ENCODE results near the gene BHLHE41.

The BHLHE41 gene

DNA sequence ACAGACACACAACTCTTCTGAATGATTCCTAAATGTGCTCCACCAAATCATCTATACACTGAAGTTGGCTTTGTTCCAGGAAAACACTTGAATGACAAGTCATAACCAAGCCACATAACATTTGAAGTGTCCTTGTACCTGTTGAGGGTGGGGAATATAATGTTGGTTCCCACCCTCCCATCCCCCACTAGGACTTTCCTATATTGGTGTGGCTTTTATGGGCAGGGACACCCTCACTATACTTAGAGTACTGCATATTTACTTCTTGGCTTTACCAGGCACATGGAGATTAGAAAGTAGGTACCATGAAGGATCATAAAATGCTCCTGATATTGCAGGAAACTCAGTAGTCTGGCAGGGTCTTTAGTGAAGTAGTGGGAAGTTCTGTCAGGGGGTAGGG is 9.7 kb upstream of the BHLHE41 start:
- no peak for DNase-seq (ENCODE audit: low read depth)

DNA sequence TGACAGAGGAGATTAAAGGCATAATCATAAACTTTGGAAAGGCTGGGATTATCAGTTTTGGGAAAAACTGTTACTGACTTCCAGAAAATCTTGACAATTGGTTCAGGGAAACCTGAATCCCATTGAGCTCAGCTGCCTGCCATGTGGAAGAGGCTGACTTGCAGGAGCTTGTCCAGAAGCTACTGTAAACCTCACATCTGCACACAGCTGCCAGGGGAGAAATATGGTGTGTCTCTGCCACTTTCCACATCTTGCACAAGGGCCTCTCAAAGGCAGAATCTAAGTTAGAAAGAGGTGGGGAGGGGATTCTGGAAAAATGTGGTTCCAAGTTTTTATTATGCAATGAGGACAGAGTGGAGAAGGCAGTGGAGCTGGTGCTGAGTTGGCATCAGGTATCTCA is 8.7 kb upstream of the BHLHE41 start:
- no peak for DNase-seq (ENCODE audit: low read depth)

DNA sequence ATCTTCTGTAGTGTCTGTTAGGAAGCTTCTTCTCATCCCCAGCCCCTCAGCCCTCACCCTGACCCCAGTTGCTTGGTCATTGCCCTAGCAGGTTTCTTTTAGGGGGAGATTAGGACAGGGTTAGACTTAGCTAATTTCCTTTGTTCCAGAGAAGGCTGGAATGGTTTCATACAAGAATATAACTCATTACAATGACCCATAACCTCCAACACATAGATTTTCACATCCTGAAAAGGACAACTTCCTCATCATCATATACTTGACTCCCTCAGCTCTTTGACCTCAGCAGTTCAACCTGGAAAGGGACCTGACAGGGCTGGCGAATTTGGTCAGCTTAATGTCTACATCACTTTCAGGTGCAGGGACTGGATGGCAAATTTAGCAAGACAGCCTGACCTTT is 8.0 kb upstream of the BHLHE41 start:
- DNase-seq (ENCODE audit: low read depth): no peak

DNA sequence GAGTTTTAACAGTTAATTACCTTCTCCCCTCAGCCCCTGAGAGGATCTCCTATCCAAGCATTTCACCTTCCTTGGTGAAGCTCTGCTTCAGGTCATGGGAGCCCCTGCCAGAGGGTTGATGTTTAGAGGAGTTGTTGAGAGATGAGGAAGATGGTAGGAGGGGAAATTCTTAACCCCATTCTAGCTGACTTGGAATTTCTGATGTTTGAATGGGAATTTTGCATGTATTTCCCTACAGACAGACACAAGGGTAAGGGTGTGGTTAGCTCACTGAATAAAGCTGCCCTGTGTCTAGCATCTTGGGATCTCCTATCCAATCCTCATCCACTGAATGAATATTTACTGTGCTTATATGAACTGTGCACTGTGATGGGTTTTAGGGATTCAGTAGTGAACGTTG is 7.1 kb upstream of the BHLHE41 start:
- no peak for DNase-seq (ENCODE audit: low read depth)

DNA sequence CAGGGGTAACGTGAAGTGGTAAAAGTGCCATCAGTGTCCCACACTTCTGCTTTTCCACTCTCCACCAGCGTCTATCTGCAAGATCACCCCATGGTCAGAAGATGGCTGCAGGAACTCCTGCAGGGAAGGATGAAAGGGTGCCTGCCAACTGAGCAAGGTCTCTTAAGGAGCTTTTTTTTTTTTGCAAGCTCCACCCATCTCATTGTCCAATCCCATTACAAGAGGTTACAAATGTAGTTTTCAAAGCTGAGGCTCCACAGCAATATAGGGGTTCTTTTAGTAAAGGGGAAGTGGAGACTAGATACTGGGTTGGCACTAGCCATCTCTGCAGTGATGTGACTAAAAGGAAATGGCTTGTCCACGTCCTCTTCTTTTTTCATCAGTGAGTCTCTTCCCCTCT is 5.9 kb upstream of the BHLHE41 start:
- no peak for DNase-seq (ENCODE audit: low read depth)

DNA sequence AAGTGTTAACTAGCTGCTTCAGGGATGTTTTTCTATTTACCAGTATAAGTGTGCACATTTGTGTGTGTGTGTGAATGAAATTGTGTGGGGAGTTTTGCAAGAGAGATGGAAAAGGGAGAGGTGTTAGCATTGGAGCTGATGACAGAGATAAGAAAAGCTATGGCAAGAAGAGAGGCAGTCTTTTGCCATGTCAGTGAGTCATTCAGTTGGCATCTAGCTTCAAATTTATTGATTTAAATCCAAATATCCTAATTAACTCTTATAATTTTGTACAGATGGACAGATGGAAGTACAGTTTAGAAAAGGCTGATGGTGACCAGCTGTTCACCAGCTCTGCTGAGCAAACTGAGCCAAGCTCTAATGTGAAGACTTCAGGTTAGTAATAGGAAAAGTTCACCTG is 3.3 kb upstream of the BHLHE41 start:
- DNase-seq (ENCODE audit: low read depth): no peak

DNA sequence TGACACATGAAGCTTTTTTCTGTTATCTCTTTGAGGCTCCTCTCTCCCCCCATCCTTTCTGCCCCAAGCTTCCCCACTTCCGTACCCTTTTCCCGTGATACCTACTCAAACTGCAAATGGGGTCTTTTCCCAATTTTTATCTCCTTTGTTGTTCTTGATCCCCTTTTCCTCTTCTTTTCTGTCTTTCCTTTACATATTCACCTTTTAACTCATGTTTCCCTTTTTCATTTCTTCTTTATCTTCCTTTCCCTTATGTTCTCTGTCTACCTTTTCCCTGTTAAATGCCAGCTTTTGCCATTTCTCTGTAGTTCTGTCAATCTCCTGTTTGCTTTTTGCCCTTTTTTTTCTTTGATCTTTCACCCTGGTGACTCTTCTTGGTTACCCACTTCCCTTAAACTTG is 2.6 kb upstream of the BHLHE41 start:
- DNase-seq (ENCODE audit: low read depth): no peak

DNA sequence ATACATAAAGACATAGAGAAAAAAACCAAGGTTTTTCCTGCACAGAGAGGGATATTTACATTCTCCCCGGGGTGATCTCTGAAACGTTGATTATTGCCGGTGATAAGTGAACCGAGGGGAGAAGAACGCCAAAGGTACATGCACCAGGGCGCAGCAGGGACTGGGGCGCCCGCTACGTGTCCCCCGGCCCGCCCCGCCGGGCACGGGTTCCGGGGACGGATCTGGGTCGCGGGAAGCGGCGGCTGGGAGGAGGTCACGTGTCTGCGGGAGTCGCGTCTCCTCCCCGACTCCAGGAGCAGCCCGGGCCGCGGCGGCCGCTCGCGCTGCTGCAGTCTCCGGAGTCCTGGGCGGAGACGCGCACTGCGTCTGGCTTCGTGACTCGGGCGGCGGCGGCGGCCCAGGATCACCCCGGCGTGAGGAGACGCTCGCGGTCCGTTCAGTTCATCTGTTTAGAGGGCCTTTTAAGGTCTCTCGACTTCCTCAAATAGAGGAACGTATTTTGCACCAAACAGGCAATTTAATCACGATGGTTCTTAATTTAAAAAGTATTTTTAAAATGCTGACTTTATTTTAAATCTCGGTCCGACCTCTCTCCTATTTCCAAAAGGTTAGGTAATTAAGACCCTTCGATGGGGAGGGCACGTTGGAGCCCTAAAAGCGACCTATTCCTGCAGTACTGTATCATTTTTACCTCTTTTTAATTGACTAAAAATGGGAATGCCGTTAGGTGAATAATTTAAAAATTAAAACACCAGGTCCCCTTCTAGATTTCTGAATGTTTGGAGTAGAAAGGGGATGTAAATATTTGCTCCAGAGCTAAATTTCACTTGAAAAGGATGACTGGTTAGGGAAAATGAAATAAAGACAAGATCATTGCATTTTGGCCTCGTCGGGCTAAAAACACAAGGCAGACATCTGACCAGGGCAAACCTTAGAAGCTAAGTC is 1.8 kb upstream of the BHLHE41 start:
- no peak for DNase-seq (ENCODE audit: low read depth)

DNA sequence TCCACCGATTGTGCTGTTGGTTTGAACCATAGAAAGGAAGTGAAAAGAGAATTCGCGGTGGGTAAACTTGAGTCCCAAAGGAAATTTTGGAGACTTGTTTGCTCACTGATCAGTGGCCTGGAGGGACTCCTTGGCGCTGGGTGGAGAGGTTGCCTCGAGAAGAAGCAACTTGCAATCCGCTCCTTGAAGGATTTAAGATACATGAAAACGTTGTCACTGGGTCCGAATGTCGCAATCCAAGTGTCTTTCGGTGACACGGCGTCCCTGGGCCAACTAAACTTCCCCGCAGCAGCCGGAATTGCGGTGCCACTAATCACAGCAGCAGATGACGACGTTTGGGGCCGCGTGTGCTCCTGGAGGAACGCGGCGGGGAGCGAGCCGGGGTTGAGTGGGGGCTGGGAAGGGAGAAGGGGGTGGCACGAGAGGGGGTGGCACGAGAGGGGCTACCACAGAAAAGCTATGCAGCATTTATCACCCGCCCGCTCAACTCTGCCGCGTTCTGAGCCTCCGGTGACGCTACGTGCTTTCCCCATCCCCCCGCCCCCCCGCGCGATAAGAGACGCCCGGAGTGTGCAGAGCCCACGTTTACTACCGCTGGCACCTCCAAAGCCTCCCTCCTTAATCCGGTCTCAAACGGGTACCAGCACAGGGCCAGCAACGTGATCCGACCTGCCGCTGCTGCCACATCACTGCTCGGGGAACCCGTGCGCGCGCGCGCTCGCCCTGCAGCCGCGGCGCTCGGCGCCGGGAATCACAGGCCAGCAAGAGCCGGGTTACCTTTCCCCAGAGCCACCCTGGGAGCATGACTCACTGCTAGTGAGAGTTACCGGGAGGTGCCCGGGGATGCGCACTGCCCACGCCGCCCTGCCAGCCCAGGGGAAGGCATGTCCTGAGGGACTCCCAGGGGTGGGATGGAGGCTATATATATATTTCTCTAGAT is 833 bp upstream of the BHLHE41 start:
- DNase-seq (ENCODE audit: low read depth): no peak

DNA sequence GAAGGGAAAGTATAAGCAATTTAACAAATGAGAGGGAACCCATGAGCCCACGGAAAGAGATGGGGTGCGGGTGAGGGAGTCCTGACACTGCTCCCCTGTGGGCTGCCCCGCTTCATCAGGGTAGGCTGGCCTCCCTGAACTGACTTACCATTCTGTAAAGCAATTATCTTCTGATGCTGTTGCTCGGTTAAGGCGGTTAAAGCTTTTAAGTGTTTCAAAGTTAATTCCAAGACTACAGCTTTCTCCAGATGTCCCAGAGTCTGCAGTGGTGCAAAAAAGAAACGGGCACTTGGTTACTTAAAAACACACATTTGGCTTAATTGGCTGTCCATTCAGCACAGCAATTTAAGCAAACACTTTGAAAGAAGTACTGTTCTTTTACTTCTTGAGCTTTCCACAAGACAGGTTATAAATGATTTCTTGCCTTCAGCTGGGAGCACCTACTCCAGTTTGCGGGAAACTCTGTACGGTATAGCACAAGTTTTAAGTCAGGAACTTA is 1.3 kb downstream of the BHLHE41 start:
- DNase-seq (ENCODE audit: low read depth): no peak

DNA sequence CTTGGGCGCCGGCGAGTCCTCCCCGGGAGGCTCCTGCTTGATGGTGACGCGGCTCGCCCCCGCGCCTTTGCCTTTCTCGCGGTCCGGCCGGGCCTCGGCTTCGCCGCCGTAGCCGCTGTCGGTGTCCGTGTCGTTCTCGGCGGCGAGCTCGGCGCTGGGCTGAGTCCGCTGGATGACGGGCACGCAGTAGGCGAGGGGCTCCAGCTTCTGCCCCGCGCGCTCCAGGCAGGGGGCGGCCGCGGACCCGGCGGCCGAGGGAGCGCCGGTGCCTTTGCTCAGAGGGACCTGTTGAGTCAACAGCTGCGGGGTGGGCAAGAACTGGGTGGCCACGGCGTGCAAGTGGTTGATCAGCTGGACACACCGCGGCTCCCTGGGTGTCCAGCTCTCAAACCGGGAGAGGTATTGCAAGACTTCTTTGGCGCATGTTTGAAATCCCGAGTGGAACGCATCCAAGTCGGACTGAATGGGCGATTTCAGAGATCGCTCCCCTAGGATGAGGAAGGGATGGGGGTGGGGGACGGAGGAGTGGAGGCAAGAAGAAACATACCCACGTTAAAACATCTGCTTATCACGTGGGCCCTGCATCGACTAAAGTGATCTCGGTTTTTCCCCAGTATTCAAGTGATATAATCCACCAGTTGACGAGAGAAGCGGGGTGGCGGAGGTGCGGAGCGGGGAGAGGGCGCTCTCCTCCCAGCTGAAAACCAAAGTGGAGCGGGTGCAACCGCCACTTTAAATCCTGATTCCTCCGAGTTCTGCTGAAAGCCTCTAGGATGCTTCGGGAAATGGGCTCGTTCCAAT is 2.0 kb downstream of the BHLHE41 start:
- no peak for DNase-seq (ENCODE audit: low read depth)

DNA sequence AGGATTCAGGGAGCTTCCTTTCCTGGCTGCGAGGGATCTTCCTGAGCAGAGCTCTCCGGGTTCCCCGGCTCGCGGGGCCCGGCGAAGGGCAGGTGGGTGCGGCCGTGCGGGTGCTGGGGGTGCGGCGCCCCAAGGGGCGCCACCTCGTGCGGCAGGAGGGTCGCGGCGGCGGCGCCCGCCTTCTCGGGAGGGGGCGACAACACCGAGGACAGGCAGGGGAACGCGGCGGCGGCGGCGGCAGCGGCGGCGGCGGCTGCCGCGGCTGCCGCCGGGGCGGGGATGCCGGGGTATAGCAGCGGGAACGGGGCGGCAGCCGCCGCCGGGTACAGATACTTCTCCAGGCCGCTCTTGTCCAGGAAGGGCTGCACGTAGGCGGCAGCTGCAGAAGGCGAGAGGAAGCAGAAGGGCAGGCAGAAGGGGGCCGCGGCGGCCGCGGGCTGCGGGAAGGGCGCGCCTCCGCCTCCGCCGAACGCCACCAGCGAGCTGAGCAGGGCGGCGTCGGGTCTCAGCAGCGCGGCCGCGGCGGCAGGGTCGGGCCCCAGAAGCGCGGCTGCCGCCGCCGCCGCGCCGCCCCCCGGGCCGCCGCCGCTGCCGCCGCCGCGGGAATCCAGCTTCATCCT is 2.7 kb downstream of the BHLHE41 start:
- DNase-seq (ENCODE audit: low read depth): no peak

DNA sequence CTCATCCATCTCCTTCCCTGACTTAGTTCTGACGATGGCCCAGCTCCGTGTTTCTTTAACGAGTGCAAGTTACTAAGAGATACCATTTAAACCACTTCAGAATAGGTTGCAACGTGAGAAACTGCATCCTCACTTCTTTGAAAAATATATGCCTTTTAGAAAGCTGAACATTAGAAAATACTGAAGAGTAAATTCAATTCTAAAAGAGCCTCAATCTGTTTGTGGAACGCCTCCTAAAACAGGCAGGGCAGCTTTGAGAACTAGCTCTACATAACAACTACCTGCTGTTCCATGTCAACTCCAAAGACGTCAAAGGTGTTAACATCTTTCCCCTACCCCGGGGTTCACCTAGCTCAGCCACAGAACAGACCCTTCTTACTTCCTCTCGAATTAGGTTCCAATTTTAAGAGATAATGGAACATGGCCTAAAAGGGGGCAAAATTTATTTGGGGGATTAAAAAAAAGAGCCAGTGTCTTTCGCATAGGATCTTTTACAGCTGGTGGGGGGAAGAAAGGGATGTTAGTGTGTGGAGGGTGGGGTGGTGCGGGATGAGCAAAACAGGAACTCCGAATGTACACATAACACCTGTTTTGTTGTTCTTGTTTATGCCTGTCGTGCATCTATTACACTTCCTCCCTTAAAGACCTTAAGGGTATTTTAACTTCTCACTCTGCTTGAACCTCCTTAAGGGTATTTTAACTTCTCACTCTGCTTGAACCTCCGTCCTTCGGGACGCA is 3.3 kb downstream of the BHLHE41 start:
- DNase-seq (ENCODE audit: low read depth): no peak

DNA sequence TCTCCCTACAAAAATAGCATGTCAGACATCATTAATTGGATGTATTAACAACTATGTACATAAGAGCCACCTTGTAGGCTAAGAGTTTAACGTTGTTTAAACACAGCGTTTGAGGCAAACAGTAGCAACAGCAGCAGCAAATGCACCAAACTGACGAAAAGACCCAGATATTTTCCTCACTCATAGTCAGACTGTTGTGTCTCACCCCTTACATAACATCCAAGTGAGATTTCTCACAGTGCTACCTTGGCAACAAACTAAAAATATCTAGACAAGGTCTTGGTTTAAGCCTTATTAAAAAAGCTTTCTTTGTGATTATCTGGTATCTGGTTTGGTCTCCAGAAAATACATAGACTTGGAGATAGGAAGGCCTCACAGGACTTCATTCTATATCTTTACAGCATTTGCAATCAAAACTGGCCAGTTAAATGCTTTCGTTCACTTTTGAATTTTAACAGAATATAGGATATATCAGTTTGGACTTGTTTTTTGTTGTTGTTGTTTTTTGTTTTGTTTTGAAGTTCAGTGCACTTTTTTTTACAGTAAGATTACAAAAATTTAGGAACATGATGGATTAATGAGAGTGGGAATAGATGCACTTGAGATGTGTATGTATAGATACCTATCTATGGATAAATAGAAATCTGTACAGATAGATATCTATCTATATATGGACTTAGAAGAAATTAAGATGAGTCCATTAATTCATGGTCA is 4.1 kb downstream of the BHLHE41 start:
- no peak for DNase-seq (ENCODE audit: low read depth)

DNA sequence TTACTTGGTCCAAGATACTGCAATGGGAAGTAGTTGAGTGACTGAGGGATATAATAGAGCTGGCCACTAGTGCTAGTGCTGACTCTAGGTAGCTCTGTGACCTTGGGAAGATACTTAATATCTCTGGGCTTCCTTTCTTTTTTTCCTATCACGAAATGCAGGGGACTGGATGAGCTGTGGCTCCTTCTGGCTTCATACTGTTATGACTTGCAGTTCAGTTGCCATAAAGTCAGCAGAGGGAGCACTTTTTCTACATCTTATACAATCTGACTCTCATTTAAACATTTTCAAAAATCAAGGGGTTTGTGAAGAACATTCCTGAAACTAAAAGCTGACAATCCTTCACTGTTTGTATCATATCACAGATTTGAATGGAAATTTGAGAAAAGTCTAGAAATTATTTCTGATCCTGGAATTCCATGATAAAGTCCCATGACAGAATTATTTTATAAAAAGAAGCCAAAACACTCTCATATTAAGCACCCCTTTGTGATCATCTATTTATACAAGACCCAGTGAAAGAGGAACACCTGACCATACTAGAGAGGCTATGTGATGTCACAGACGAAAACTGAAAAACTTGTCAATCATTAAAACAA is 5.3 kb downstream of the BHLHE41 start:
- DNase-seq (ENCODE audit: low read depth): no peak

DNA sequence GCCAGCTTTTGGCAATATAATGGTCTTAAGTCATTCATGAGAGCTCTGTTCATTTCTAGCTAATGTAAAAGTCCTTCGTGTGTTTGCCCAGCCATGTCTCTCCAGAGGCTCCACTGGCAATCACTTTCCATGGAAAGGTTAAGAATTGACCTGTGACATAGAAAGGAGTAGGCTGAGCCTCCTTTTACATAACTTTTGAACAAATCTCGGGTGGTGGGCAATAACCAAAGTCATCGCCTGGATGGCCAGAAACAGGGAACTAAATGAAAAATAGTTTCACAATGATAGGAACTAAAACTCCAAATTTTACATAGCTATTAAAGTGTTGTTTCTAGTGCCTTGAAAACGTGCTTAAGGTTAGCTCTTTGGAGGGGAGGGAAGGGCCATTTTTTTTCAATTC is 6.5 kb downstream of the BHLHE41 start:
- DNase-seq (ENCODE audit: low read depth): no peak

DNA sequence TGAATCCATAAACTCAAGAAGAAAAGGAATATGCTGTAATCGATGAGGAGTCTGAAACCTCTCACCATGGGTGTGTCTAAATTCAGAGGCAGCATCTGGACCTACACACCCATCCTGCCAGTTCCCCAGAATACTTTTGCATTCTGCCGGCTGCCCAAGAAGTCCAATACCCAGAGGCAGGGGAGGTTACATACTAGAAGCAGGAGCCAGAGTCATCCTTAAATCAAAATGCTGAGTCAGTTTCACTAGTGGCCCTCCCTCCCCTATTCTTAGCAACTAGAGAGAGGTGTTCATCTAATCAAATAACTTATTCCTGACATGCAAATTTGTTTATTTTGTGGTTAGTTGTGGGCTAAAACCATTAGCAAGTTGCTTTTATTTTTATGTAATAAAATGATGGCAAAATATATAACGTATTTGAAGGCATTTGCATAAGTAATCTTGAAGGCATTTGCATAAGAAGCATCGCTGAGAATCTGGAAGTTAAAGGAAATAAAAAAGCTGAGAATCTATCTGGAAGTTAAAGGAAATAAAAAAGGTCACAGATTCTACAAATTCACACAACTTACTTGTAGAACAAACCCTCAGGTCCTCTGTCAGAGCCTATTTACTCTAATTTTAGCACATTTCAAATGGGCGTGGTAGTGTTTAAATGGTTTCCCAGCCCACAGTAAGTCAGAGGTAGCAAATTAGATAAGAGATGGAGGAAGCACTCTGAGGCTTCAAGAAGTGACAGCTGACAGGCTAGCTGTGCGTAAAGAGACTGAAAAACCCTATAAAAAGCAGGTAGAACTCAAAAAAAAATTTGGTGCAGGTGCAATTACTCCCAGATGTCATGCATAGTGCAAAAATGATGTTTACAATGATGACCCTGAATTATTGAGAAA is 7.8 kb downstream of the BHLHE41 start:
- DNase-seq (ENCODE audit: low read depth): no peak

DNA sequence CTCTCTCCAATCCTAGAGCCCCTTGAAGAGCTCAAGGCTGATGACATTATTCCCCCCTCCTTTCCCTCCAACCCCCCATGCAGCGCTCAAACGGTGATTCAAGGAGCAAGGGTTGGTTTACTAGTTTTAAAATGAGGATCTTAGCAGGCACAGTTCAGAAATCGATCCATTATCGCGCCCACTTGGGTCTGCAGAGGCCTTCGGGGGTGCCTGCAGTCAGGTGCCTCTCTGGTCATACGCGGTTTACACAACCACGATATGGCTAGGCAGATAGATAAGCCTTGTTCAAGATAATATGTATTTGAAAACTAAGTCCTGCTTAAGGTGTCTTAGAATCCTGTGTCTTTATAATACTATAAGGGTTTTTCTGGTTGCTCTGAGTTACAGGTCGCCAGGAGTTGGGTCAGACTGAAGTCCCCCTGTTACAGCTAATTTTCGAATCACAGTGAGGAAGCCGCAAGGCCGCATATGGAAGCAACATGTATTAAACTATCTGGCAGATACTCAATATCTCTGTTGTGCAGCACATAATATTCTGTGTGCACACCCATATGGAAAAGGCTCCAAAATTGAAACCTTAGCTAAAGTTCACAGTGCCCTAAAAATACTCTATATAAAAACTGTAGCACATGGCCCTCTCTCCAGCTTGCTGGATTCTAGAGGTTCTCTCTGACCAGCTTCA is 10.0 kb downstream of the BHLHE41 start:
- DNase-seq (ENCODE audit: low read depth): no peak
